ENCODE data around the gene TYW1B. TPM values are rescaled to one million over a fixed set of nuclear protein-coding genes. Genes with fewer than 3 reads are reported as not detected.
"Not testable (repeated sequence)": the region's sequence is repeated elsewhere in the genome, so short reads cannot be mapped to it uniquely, and the experiment has no call there.

TYW1B gene
- total RNA-seq, 1 donor: 3.3 TPM

DNA sequence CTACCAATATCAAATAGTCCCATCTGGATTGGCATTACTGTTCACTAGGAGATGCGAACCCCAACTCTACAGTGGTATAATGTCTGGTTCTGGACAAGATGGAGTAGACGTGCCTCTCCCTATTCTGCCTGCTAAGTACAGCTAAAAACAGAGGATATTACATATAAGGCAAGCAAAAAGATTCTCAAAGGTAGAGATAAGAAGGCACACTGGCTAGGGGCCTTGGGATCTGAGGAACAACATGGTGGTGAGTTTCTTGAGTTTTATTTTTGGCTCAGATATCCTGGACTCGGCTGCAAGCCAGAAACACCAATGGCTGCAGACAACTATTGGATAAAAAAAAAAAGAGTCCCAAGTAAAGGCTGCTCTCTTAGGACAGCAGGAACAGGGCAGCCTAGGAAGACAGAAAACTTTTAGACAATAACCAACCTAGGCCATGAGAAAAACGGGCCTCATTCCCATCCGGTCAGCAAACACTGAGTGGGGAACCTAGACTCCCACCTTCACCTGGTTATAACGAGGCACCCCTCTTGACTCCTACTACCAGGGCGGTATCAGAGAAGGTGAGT, 222.1 kb downstream of the TYW1B start:
- H3K4me3 ChIP-seq (ENCODE audit: low read length); H3K4me1 ChIP-seq (ENCODE audit: insufficient read depth, low read length); H3K9me3 ChIP-seq (ENCODE audit: low read depth, low read length); H3K27me3 ChIP-seq (ENCODE audit: insufficient read depth, low read length): not testable (repeated sequence)

GRCh38 chr7:72604771-72605611, 223.0 kb downstream of the TYW1B start:
- H3K4me1 ChIP-seq (ENCODE audit: insufficient read depth, low read length); H3K4me3 ChIP-seq (ENCODE audit: low read length); H3K27me3 ChIP-seq (ENCODE audit: insufficient read depth, low read length); H3K9me3 ChIP-seq (ENCODE audit: low read depth, low read length): not testable (repeated sequence)

GRCh38 chr7:72603476-72603875, 224.5 kb downstream of the TYW1B start:
- H3K4me3 ChIP-seq (ENCODE audit: low read length); H3K9me3 ChIP-seq (ENCODE audit: low read depth, low read length); H3K4me1 ChIP-seq (ENCODE audit: insufficient read depth, low read length): not testable (repeated sequence)

DNA sequence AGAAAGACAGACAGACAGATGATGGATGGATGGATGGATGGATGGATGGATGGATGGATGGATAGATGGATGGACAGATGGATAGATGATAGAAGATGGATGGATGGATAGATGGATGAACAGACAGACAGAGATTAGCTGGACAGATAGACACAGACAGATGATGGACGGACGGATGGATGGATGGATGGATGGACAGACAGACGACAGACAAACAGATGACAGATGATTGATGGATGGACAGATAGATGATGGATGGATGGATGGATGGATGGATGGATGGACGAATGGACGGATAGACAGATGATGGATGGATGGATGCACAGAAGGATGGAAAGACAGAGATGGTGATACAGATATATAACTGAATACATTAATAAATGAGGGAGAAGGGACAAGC, 224.9 kb downstream of the TYW1B start:
- Histone ChIP-seq H3K4me1 (ENCODE audit: insufficient read depth, low read length) (no peaks in the 10 kb centered on the region), H3K9me3 (ENCODE audit: low read depth, low read length) (no peaks in the 10 kb centered on the region), H3K27me3 (ENCODE audit: insufficient read depth, low read length) (no peaks in the 10 kb centered on the region), H3K4me3 (ENCODE audit: low read length) (no peak overlapping the region)

More at GRCh38 chr7:72603476-72603875, 224.5 kb downstream of the TYW1B start:
- H3K27me3 ChIP-seq (ENCODE audit: insufficient read depth, low read length): not testable (repeated sequence)

GRCh38 chr7:72601683-72602082, 226.3 kb downstream of the TYW1B start:
- not testable (repeated sequence) for H3K27me3 ChIP-seq (ENCODE audit: insufficient read depth, low read length); H3K9me3 ChIP-seq (ENCODE audit: low read depth, low read length); H3K4me3 ChIP-seq (ENCODE audit: low read length); H3K4me1 ChIP-seq (ENCODE audit: insufficient read depth, low read length)

DNA sequence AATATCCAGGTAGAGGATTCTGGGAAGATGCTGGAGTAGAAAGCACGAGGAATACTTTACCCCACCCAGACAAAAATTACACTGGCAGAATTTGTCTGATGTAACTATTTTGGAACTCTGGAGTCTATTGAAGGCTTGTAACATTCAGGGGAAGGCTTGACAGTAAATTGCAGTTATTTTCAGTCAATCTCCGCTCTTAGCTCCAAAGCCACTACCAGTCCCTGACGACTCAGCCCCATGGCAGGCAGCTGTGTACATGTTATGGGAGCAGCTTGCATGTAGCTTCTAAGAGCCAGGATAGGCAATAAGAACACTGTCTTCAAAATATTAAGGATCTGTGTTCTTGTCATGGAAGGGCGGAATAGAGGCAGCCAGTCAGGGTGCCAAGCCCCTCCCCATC, 238.0 kb downstream of the TYW1B start:
- H3K4me1 ChIP-seq (ENCODE audit: insufficient read depth, low read length); H3K4me3 ChIP-seq (ENCODE audit: low read length); H3K27me3 ChIP-seq (ENCODE audit: insufficient read depth, low read length); H3K9me3 ChIP-seq (ENCODE audit: low read depth, low read length): not testable (repeated sequence)

DNA sequence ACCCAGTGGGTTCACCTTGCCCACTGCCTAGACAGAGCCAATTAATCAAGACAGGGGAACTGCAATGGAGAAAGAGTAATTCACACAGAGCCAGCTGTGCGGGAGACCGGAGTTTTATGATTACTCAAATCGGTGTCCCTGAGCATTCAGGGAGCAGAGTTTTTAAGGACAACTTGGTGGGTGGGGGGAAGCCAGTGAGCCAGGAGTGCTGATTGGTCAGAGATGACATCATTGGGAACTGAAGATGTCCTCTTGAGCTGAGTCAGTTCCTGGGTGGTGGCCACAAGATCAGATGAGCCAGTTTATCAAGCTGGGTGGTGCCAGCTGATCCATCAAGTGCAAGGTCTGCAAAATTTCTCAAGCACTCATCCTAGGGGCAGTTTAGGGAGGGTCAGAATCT, 240.7 kb downstream of the TYW1B start:
- H3K27me3 ChIP-seq (ENCODE audit: insufficient read depth, low read length); H3K4me3 ChIP-seq (ENCODE audit: low read length); H3K9me3 ChIP-seq (ENCODE audit: low read depth, low read length); H3K4me1 ChIP-seq (ENCODE audit: insufficient read depth, low read length): not testable (repeated sequence)

DNA sequence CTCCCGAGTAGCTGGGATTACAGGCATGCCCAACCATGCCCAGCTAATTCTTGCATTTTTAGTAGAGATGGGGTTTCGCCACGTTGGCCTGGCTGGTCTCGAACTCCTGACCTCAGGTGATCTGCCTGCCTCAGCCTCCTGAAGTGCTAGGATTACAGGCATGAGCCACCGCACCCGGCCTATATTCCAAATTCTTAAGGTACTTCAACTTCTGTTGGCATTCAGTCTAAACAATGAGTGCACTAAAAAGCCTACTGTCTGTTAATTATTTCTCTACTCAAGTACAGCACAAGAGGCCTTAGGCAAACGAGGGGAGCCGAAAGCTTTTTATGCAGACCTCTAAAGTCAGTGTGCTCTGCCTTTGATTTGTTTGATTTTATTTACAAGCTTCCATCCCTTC, 243.4 kb downstream of the TYW1B start:
- not testable (repeated sequence) for H3K4me1 ChIP-seq (ENCODE audit: insufficient read depth, low read length); H3K27me3 ChIP-seq (ENCODE audit: insufficient read depth, low read length); H3K9me3 ChIP-seq (ENCODE audit: low read depth, low read length); H3K4me3 ChIP-seq (ENCODE audit: low read length)

GRCh38 chr7:72583620-72584361, 244.2 kb downstream of the TYW1B start:
- not testable (repeated sequence) for H3K4me3 ChIP-seq (ENCODE audit: low read length); H3K4me1 ChIP-seq (ENCODE audit: insufficient read depth, low read length); H3K27me3 ChIP-seq (ENCODE audit: insufficient read depth, low read length); H3K9me3 ChIP-seq (ENCODE audit: low read depth, low read length)

GRCh38 chr7:72580142-72580770, 247.7 kb downstream of the TYW1B start:
- not testable (repeated sequence) for H3K27me3 ChIP-seq (ENCODE audit: insufficient read depth, low read length); H3K4me1 ChIP-seq (ENCODE audit: insufficient read depth, low read length); H3K9me3 ChIP-seq (ENCODE audit: low read depth, low read length); H3K4me3 ChIP-seq (ENCODE audit: low read length)

- Histone ChIP-seq H3K9me3 (ENCODE audit: low read depth, low read length) (no peaks in the 10 kb centered on the region), H3K4me3 (ENCODE audit: low read length) (no peak overlapping the region), H3K27me3 (ENCODE audit: insufficient read depth, low read length) (no peaks in the 10 kb centered on the region)
Measured at GRCh38 chr7:72577107-72577506, 250.9 kb downstream of the TYW1B start.

DNA sequence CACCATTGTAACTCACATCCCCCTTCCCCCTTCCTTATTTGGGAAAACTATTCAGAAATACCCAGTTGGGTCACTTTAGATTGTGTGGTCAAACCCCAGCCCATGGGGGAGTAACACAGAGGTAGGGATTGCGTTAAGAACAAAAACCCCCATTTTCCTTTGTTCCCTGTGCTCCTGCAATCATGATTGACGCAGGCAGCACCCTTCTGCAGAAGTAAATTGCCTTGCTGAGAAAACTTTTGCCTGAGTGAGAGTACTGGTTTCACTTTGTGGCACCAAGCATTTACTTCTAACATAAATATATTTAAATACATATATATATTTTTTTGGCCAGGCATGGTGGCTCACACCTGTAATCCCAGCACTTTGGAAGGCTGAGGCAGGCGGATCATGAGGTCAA, 266.0 kb downstream of the TYW1B start:
- H3K9me3 ChIP-seq (ENCODE audit: low read depth, low read length); H3K4me1 ChIP-seq (ENCODE audit: insufficient read depth, low read length); H3K27me3 ChIP-seq (ENCODE audit: insufficient read depth, low read length); H3K4me3 ChIP-seq (ENCODE audit: low read length): not testable (repeated sequence)

More at GRCh38 chr7:72577107-72577506, 250.9 kb downstream of the TYW1B start:
- H3K4me1 ChIP-seq (ENCODE audit: insufficient read depth, low read length): no peaks in the 10 kb centered on the region

- H3K4me3 ChIP-seq (ENCODE audit: low read length); H3K4me1 ChIP-seq (ENCODE audit: insufficient read depth, low read length); H3K27me3 ChIP-seq (ENCODE audit: insufficient read depth, low read length); H3K9me3 ChIP-seq (ENCODE audit: low read depth, low read length): not testable (repeated sequence)
Measured at GRCh38 chr7:72559546-72559945, 268.5 kb downstream of the TYW1B start.

DNA sequence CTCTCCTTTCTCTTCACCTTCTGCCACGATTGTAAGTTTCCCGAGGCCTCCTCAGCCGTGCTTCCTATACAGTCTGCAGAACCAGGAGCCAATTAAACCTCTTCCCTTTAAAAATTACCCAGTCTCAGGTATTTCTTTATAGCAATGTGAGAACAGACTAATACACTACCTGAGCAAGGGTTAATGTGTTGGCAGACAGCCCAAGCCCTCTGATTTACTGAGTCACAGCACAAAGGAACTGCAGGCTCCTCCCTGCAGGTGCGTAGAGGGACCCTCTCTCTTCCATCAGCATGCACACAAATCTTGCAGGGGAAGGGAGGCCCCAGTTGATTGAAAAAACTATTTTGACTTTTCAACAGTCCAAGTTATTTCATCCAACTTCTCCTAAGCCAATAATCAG, 271.3 kb downstream of the TYW1B start:
- not testable (repeated sequence) for H3K4me3 ChIP-seq (ENCODE audit: low read length); H3K27me3 ChIP-seq (ENCODE audit: insufficient read depth, low read length); H3K9me3 ChIP-seq (ENCODE audit: low read depth, low read length); H3K4me1 ChIP-seq (ENCODE audit: insufficient read depth, low read length)

DNA sequence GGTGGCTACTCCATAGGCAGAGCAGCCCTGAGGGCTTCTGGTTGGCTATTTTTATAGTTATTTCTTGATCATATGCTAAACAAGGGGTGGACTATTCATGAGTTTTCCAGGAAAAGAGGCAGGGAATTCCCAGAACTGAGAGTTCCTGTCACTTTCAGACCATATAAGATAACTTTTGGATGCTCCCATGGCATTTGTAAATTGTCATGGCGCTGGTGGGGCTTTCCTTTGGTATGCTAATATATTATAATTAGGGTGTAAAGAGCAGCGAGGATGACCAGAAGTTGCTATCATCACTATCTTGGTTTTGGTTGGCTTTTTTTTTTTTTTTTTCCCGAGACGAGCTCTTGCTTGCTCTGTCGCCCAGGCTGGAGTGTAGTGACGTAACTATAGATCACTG, 272.8 kb downstream of the TYW1B start:
- H3K4me1 ChIP-seq (ENCODE audit: insufficient read depth, low read length); H3K27me3 ChIP-seq (ENCODE audit: insufficient read depth, low read length); H3K9me3 ChIP-seq (ENCODE audit: low read depth, low read length); H3K4me3 ChIP-seq (ENCODE audit: low read length): not testable (repeated sequence)

All from mononuclear cell (primary cell).